ENCODE results near the gene MRPL37.
A peak's percentile ranks its signal among the peaks of the same experiment; 100 is the strongest.

The MRPL37 gene

GRCh38 chr1:54199765-54200518 lies at the start of gene MRPL37, which contains the start of gene CYB5RL (continued):
- TF ChIP-seq ZBTB26 (tag by site-specific recombination; optimal IDR thresholded peaks at IDR 0.05) (peak; percentile 27), PBX3 (CRISPR knock-in tag; IDR thresholded peaks at IDR 0.05) (peak; percentile 90; the same call in 1 of the 2 replicates), ZNF561 (tag by site-specific recombination; IDR thresholded peaks at IDR 0.05; ENCODE audit: borderline replicate concordance) (peak; percentile 40; the same call in 1 of the 2 replicates), ZNF558 (tag by site-specific recombination; IDR thresholded peaks at IDR 0.05) (no peak), SETDB1 (IDR thresholded peaks at IDR 0.05; ENCODE audit: insufficient read length, low read length) (no peak), ZNF513 (tag by site-specific recombination; IDR thresholded peaks at IDR 0.05) (no peak), ZNF76 (tag by site-specific recombination; IDR thresholded peaks at IDR 0.05; ENCODE audit: borderline replicate concordance, low read depth) (peak; percentile 94), YY1 (tag by site-specific recombination; IDR thresholded peaks at IDR 0.05) (peak; percentile 86), ZBTB49 (tag by site-specific recombination; IDR thresholded peaks at IDR 0.05; ENCODE audit: low read depth) (no peak), ZNF10 (tag by site-specific recombination; IDR thresholded peaks at IDR 0.05) (0 out of 2 replicates have a peak, but pooled peaks have one; percentile 33), SP2 (tag by site-specific recombination; IDR thresholded peaks at IDR 0.05) (peak; percentile 97), GLIS2 (tag by site-specific recombination; IDR thresholded peaks at IDR 0.05) (0 out of 2 replicates have a peak, but pooled peaks have one; percentile 24), ZNF121 (tag by site-specific recombination; IDR thresholded peaks at IDR 0.05) (no peak), ZBTB8A (tag by site-specific recombination; IDR thresholded peaks at IDR 0.05) (no peak), ZNF292 (tag by site-specific recombination; IDR thresholded peaks at IDR 0.05; ENCODE audit: borderline replicate concordance, low read depth) (no peak), ZNF785 (tag by site-specific recombination; IDR thresholded peaks at IDR 0.05) (no peak), SP7 (tag by site-specific recombination; IDR thresholded peaks at IDR 0.05) (0 out of 2 replicates have a peak, but pooled peaks have one; percentile 30), EGR2 (tag by site-specific recombination; IDR thresholded peaks at IDR 0.05; ENCODE audit: low read depth) (peak; percentile 83), ZNF621 (tag by site-specific recombination; IDR thresholded peaks at IDR 0.05) (no peak), ZNF24 (tag by site-specific recombination; IDR thresholded peaks at IDR 0.05) (0 out of 2 replicates have a peak, but pooled peaks have one; percentile 21), ZNF366 (tag by site-specific recombination; conservative IDR thresholded peaks at IDR 0.05) (no peak; the same call in 1 of the 2 replicates), ZNF610 (tag by site-specific recombination; IDR thresholded peaks at IDR 0.05; ENCODE audit: borderline replicate concordance) (0 out of 2 replicates have a peak, but pooled peaks have one; percentile 22), PRDM10 (tag by site-specific recombination; IDR thresholded peaks at IDR 0.05) (0 out of 2 replicates have a peak, but pooled peaks have one; percentile 15), ZNF2 (tag by site-specific recombination; IDR thresholded peaks at IDR 0.05) (peak; percentile 34; the same call in 1 of the 2 replicates), ZNF223 (tag by site-specific recombination; IDR thresholded peaks at IDR 0.05) (no peak), ZXDB (tag by site-specific recombination; IDR thresholded peaks at IDR 0.05) (peak; percentile 51), ZNF423 (tag by site-specific recombination; IDR thresholded peaks at IDR 0.05) (no peak)

Measured in HEK293 (cell line).